B cell (primary cell): ENCODE results near the gene ATF6B.

Source experiments
- CTCF ChIP-seq: fragments of 200-600 bp; IDR thresholded peaks from one replicate; pipeline ENCODE4 v1.8.0; 2022; ENCODE audit warnings: antibody characterized with exemption, mild to moderate bottlenecking
- EZH2 ChIP-seq: IDR thresholded peaks from 2 replicates; pipeline ENCODE4 v1.6.1; 2012; ENCODE audit warnings: borderline replicate concordance, low read depth, mild to moderate bottlenecking, moderate library complexity, low read length; ENCODE audit not compliant: insufficient read depth, poor library complexity, severe bottlenecking

GRCh38 chr6:32105433-32105832, 22.6 kb downstream of the ATF6B start:
- no peak for TF ChIP-seq EZH2
- TF ChIP-seq CTCF: no peak
